ENCODE data around the gene DLG2. TPM values are rescaled to one million over a fixed set of nuclear protein-coding genes. Genes with fewer than 3 reads are reported as not detected.

The DLG2 gene
- total and polyA plus RNA-seq, 9 of the 15 experiments (the other 6 are each of a cell fraction or from before 2014, with no cell fraction given) = 0.52 to 1.6 (median 0.95) TPM

DNA sequence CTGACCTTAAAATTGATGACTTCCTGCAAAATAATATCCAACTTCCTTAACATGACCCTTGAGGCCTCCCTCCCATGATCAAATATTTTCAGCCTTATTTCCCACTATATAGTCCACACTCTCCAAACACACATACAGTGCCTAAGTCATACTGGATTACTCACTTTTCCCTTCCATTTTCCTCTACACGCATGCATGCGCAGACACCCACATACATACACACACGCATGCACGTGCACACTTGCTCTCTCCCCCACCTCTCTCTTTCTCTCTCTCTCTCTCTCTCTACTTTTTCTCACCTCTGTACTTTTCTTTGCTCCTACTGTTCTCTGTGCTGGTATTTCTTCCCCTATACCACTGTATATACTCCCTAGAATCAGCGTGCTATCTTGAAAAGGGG is 28.1 kb downstream of the DLG2 start:
- Histone ChIP-seq H3K4me2 (ENCODE audit: insufficient read depth, low read length) (no peak overlapping the region), H2AFZ (ENCODE audit: low read depth, low read length) (peak overlapping the region; percentile 14), H3K4me3 (no peak overlapping the region), H3K36me3 (ENCODE audit: control insufficient read depth, insufficient read depth, low read length) (no peaks in the 10 kb centered on the region), H3K79me2 (ENCODE audit: control insufficient read depth, insufficient read depth, low read length) (no peaks in the 10 kb centered on the region), H3K27ac (ENCODE audit: extremely low read depth, low read depth, low read length) (no peak overlapping the region), H3K9me1 (ENCODE audit: control insufficient read depth, insufficient read depth, low read length) (no peaks in the 10 kb centered on the region), H3K27me3 (ENCODE audit: control insufficient read depth in 2 of 2, insufficient read depth in 2 of 2, low read length in 2 of 2) (no peaks in the 10 kb centered on the region), H4K20me1 (replicated peaks; ENCODE audit: control insufficient read depth, insufficient read depth, low read length) (no peaks in the 10 kb centered on the region), H3K9ac (ENCODE audit: insufficient read depth in 1 of 2, low read depth in 2 of 2, low read length in 2 of 2) (no peak overlapping the region), H3K9me3 (replicated peaks; ENCODE audit: control insufficient read depth, insufficient read depth, low read depth, low read length) (no peaks in the 10 kb centered on the region), H3K4me1 (replicated peaks in 1 of 2; ENCODE audit: control insufficient read depth in 2 of 2, insufficient read depth in 2 of 2, low read length in 2 of 2) (no peaks in the 10 kb centered on the region; a peak in 2 of 5 replicates)
- in situ Hi-C loops (cut with MboI) (no loop called here), intact Hi-C loops (cut with micrococcal nuclease) (loop anchor here (5.0 to 10.0 kb wide), 5 partner anchors 63 to 818 kb away; no protein-coding TSS in a partner anchor)
- ChIA-PET CTCF (ENCODE audit: low intra/inter-chr PET ratio) (no interaction called here), POLR2A (no interaction called here)
- ATAC-seq = peak; percentile 59
- no peak for DNase-seq (ENCODE audit: extremely low read depth in 1 of 4, low spot score in 3 of 4)
- TF ChIP-seq ELF4 (CRISPR knock-in tag; IDR thresholded peaks at IDR 0.05) (0 out of 2 replicates have a peak, but pooled peaks have one; percentile 43), KHSRP (IDR thresholded peaks at IDR 0.05) (no peak), AFF1 (IDR thresholded peaks at IDR 0.05; ENCODE audit: low read depth in 1 of 2, partially characterized antibody in 2 of 2) (no peak), BHLHE40 (IDR thresholded peaks at IDR 0.05; ENCODE audit: low read length) (peak; percentile 59; the same call in 1 of the 2 replicates), MGA (IDR thresholded peaks at IDR 0.05) (peak; percentile 15; the same call in 1 of the 2 replicates), EP400 (IDR thresholded peaks at IDR 0.05) (peak; percentile 16; the same call in 1 of the 2 replicates), MEIS2 (IDR thresholded peaks at IDR 0.05; ENCODE audit: partially characterized antibody) (peak; percentile 71), PHF20 (IDR thresholded peaks at IDR 0.05; ENCODE audit: partially characterized antibody) (peak; percentile 29)
- no TSS peak for BruUV-seq (replicated peaks)
- 38% methylated on average over 5 of the region's 5 CpGs for WGBS (ENCODE audit: insufficient coverage, low coverage, missing lambda C conversion rate)
- peak; percentile 62 for FAIRE-seq

Measured in K562 (cell line).